ENCODE data around the gene FNDC3B.

Gene FNDC3B

DNA sequence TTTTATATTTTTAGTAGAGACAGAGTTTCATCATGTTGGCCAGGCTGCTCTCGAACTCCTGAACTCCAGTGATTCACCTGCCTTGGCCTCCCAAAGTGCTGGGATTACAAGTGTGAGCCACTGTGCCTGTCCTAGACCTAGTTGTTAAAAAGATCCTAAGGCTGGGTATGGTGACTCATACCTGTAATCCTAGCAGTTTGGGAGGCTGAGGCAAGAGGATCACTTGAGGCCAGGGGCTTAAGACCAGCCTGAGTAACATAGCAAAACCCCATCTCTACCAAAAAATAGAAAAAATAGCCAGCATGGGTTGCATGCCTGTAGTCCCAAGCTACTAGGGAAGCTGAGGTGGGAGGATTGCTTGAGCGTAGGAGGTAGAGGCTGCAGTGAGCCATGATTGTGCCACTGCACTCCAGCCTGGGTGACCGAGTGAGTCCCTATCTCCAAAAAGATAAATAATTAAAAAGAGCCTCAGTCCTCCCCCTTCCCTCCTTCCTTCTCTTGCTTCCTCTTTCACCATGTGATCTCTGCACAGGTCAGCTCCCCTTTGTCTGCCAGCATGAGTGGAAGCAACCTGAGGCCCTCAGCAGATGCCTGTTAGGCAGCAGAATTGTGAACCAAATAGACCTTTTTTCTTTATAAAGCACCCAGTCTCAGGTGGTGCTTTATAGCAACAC is 9.8 kb upstream of the FNDC3B start:
- H3K9me2 ChIP-seq (ENCODE audit: low read depth, low read length), result no peaks in the 10 kb centered on the region
- no peak overlapping the region for H3K9ac ChIP-seq (ENCODE audit: low read length)
- H3K4me2 ChIP-seq (ENCODE audit: low read length), result no peak overlapping the region
- H2AFZ ChIP-seq (ENCODE audit: low read length), result no peak overlapping the region
- no peaks in the 10 kb centered on the region for H3F3A ChIP-seq (ENCODE audit: insufficient read depth, low read length)
- no peak for TF ChIP-seq EZH2 (IDR thresholded peaks at IDR 0.05; ENCODE audit: borderline replicate concordance, low read length)
- TF ChIP-seq, protein P1, sequence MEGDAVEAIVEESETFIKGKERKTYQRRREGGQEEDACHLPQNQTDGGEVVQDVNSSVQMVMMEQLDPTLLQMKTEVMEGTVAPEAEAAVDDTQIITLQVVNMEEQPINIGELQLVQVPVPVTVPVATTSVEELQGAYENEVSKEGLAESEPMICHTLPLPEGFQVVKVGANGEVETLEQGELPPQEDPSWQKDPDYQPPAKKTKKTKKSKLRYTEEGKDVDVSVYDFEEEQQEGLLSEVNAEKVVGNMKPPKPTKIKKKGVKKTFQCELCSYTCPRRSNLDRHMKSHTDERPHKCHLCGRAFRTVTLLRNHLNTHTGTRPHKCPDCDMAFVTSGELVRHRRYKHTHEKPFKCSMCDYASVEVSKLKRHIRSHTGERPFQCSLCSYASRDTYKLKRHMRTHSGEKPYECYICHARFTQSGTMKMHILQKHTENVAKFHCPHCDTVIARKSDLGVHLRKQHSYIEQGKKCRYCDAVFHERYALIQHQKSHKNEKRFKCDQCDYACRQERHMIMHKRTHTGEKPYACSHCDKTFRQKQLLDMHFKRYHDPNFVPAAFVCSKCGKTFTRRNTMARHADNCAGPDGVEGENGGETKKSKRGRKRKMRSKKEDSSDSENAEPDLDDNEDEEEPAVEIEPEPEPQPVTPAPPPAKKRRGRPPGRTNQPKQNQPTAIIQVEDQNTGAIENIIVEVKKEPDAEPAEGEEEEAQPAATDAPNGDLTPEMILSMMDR (IDR thresholded peaks at IDR 0.05; ENCODE audit: low read length), result no peak
- H3K79me2 ChIP-seq (ENCODE audit: insufficient read depth, low read length), result no peaks in the 10 kb centered on the region
- H3K27ac ChIP-seq (ENCODE audit: low read depth, low read length, poor library complexity, severe bottlenecking), result no peak overlapping the region
- H3K4me1 ChIP-seq (ENCODE audit: insufficient read depth, low read length, severe bottlenecking), result no peaks in the 10 kb centered on the region
- H3K36me3 ChIP-seq (ENCODE audit: insufficient read depth, low read length), result no peaks in the 10 kb centered on the region
- no peaks in the 10 kb centered on the region for H3K27me3 ChIP-seq (ENCODE audit: insufficient read depth, low read length)
- H4K20me1 ChIP-seq (ENCODE audit: insufficient read depth, low read length), result no peaks in the 10 kb centered on the region
- H3K9me3 ChIP-seq (ENCODE audit: low read length), result no peaks in the 10 kb centered on the region
- no peak overlapping the region for H3K4me3 ChIP-seq (ENCODE audit: low read depth, low read length, poor library complexity, severe bottlenecking)

GRCh38 chr3:172030181-172030580 is 9.2 kb upstream of the FNDC3B start:
- H3K79me2 ChIP-seq (ENCODE audit: insufficient read depth, low read length), result no peaks in the 10 kb centered on the region
- no peaks in the 10 kb centered on the region for H3K36me3 ChIP-seq (ENCODE audit: insufficient read depth, low read length)
- H3K27me3 ChIP-seq (ENCODE audit: insufficient read depth, low read length), result no peaks in the 10 kb centered on the region
- H2AFZ ChIP-seq (ENCODE audit: low read length), result no peak overlapping the region
- H3K27ac ChIP-seq (ENCODE audit: low read depth, low read length, poor library complexity, severe bottlenecking), result no peak overlapping the region
- no peaks in the 10 kb centered on the region for H3K9me2 ChIP-seq (ENCODE audit: low read depth, low read length)
- H3K9ac ChIP-seq (ENCODE audit: low read length), result no peak overlapping the region
- no peaks in the 10 kb centered on the region for H3K4me1 ChIP-seq (ENCODE audit: insufficient read depth, low read length, severe bottlenecking)
- TF ChIP-seq, protein P1 (IDR thresholded peaks at IDR 0.05; ENCODE audit: low read length), result no peak
- no peak for TF ChIP-seq EZH2 (IDR thresholded peaks at IDR 0.05; ENCODE audit: borderline replicate concordance, low read length)
- H3K9me3 ChIP-seq (ENCODE audit: low read length), result no peaks in the 10 kb centered on the region
- no peak overlapping the region for H3K4me2 ChIP-seq (ENCODE audit: low read length)
- no peaks in the 10 kb centered on the region for H4K20me1 ChIP-seq (ENCODE audit: insufficient read depth, low read length)
- H3F3A ChIP-seq (ENCODE audit: insufficient read depth, low read length), result no peaks in the 10 kb centered on the region
- no peak overlapping the region for H3K4me3 ChIP-seq (ENCODE audit: low read depth, low read length, poor library complexity, severe bottlenecking)

DNA sequence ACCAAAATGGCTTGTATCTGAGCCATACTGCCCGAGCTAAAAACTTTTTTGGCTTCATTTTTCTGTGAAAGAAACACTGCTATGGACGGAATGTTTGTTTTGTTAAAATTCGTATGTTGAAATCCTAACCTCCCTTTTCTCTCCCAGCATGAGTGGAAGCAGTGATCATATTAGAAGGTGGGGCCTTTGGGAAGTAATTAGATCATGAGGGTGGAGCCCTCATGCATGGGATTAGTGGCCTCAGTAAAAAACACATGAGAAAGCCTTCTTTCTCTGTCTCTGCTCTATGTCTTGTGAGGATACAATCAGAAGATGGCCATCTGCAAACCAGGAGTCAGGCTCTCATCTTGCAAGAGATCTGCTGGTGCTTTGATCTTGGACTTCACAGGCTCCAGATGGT is 7.4 kb upstream of the FNDC3B start:
- Histone ChIP-seq H3K9me3 (ENCODE audit: low read length) (no peaks in the 10 kb centered on the region), H3K79me2 (ENCODE audit: insufficient read depth, low read length) (no peaks in the 10 kb centered on the region), H3K27ac (ENCODE audit: low read depth, low read length, poor library complexity, severe bottlenecking) (no peak overlapping the region), H3K4me3 (ENCODE audit: low read depth, low read length, poor library complexity, severe bottlenecking) (no peak overlapping the region), H3K9ac (ENCODE audit: low read length) (no peak overlapping the region), H3K4me2 (ENCODE audit: low read length) (no peak overlapping the region), H4K20me1 (ENCODE audit: insufficient read depth, low read length) (no peaks in the 10 kb centered on the region), H3K27me3 (ENCODE audit: insufficient read depth, low read length) (no peaks in the 10 kb centered on the region), H3K36me3 (ENCODE audit: insufficient read depth, low read length) (no peaks in the 10 kb centered on the region), H2AFZ (ENCODE audit: low read length) (no peak overlapping the region), H3K4me1 (ENCODE audit: insufficient read depth, low read length, severe bottlenecking) (no peaks in the 10 kb centered on the region), H3K9me2 (ENCODE audit: low read depth, low read length) (no peaks in the 10 kb centered on the region), H3F3A (ENCODE audit: insufficient read depth, low read length) (no peaks in the 10 kb centered on the region)
- no peak for TF ChIP-seq EZH2 (IDR thresholded peaks at IDR 0.05; ENCODE audit: borderline replicate concordance, low read length)
- TF ChIP-seq, protein P1 (IDR thresholded peaks at IDR 0.05; ENCODE audit: low read length), result no peak

Data from OCI-LY1 (cell line).